Measurements from ENCODE around the gene CNGA3. TPM values are rescaled to one million over a fixed set of nuclear protein-coding genes. Genes with fewer than 3 reads are reported as not detected.

The CNGA3 gene
- total RNA-seq, 1 experiment from 2014 or later = not detected

- Histone ChIP-seq H3K79me2 (ENCODE audit: insufficient read depth, low read length) (peaks cover 14% of the 10 kb centered on the region; the same call in 1 of the 2 replicates), H2BK15ac (ENCODE audit: low read depth, low read length) (no peak overlapping the region; the same call in 1 of the 2 replicates), H3K27me3 (ENCODE audit: insufficient read depth, low read length) (no peaks in the 10 kb centered on the region), H2AFZ (ENCODE audit: low read length) (no peak overlapping the region), H3T11ph (ENCODE audit: low read length) (no peak overlapping the region), H2BK20ac (ENCODE audit: low read depth, low read length, poor library complexity, severe bottlenecking) (no peak overlapping the region), H2AK5ac (ENCODE audit: insufficient read length, low read length) (no peak overlapping the region), H3K4me2 (ENCODE audit: insufficient read depth, insufficient read length, low read length) (no peak overlapping the region), H3K18ac (ENCODE audit: insufficient read length, low read depth, low read length) (no peak overlapping the region), H2BK12ac (ENCODE audit: insufficient read length, low read depth, low read length) (no peak overlapping the region), H3K9me3 (ENCODE audit: control insufficient read depth, low read depth, low read length) (no peaks in the 10 kb centered on the region), H3K9ac (ENCODE audit: extremely low read depth, insufficient read length, low read length) (no peak overlapping the region), H4K5ac (ENCODE audit: insufficient read length, low read depth, low read length) (no peak overlapping the region), H4K20me1 (ENCODE audit: control insufficient read depth, insufficient read depth, insufficient read length) (no peaks in the 10 kb centered on the region), H2BK5ac (ENCODE audit: insufficient read length, low read length) (no peak overlapping the region), H3K4me1 (ENCODE audit: insufficient read depth, low read length) (peaks cover 5% of the 10 kb centered on the region), H4K91ac (ENCODE audit: insufficient read length, low read depth, low read length) (no peak overlapping the region), H3K27ac (ENCODE audit: insufficient read length, low read depth, low read length) (no peak overlapping the region), H3K23ac (ENCODE audit: insufficient read length, low read depth, low read length) (no peak overlapping the region), H3K23me2 (ENCODE audit: insufficient read length, low read depth, low read length, poor library complexity, severe bottlenecking) (peaks cover 8% of the 10 kb centered on the region), H3K14ac (ENCODE audit: insufficient read depth, low read length) (no peak overlapping the region), H3K56ac (ENCODE audit: insufficient read length, low read depth, low read length) (no peak overlapping the region), H4K8ac (replicated peaks; ENCODE audit: insufficient read length, low read depth, low read length) (no peak overlapping the region), H3K79me1 (ENCODE audit: insufficient read depth, low read depth, low read length, poor library complexity, severe bottlenecking) (peaks cover 8% of the 10 kb centered on the region), H2BK120ac (ENCODE audit: low read depth, low read length, poor library complexity, severe bottlenecking) (no peak overlapping the region), H3K4ac (ENCODE audit: low read depth, low read length) (no peak overlapping the region)
- no peak for DNase-seq
- Mint-ChIP-seq H3K27me3 (ENCODE audit: low read depth) (no peaks in the 10 kb centered on the region), H3K4me3 (peak overlapping the region; percentile 82 to 90; a peak in 4 of 5 replicates), H3K9me3 (no peaks in the 10 kb centered on the region), H3K27ac (no peak overlapping the region), H3K36me3 (ENCODE audit: insufficient read depth in 1 of 3, low read depth in 3 of 3) (no peaks in the 10 kb centered on the region), H3K4me1 (peaks cover 72 to 79% of the 10 kb centered on the region in 2 experiments)
- no CpG with 5 or more reads among the region's 6 CpGs for WGBS (ENCODE audit: extremely low coverage, insufficient read length, low lambda C conversion rate)
- no peak for TF ChIP-seq CTCF (conservative IDR thresholded peaks at IDR 0.05)
These were observed 100.6 kb downstream of the CNGA3 start for GRCh38 chr2:98446850-98447249.

Other genes with a start within 250 kb of the CNGA3 start
- 55.2 and 55.3 TPM in 2 replicates for gene INPP4A, start 98.4 kb downstream of the CNGA3 start, total RNA-seq (2021)